ENCODE data around the gene AUTS2.

Gene AUTS2

DNA sequence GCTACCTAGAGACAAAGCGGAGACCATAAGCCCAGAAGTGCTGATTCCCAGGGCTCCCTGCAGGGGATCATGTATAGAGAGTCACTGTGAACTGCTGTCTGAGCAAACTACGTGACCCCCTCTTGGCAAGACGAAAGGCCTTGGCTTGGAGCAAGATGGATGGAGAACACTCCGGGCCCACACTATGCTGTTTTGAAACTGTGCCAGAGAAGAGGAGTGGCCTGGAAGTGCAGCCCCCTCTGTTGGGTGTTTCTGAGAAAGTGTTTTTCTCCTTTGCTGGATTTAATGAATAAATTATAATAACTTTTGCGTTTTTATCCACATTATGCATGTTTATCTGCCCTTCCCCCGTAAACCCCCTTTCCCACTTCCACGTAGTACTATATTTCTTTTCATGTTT, 894.4 kb downstream of the AUTS2 start:
- no peak for DNase-seq (ENCODE audit: low read depth in 2 of 2)

DNA sequence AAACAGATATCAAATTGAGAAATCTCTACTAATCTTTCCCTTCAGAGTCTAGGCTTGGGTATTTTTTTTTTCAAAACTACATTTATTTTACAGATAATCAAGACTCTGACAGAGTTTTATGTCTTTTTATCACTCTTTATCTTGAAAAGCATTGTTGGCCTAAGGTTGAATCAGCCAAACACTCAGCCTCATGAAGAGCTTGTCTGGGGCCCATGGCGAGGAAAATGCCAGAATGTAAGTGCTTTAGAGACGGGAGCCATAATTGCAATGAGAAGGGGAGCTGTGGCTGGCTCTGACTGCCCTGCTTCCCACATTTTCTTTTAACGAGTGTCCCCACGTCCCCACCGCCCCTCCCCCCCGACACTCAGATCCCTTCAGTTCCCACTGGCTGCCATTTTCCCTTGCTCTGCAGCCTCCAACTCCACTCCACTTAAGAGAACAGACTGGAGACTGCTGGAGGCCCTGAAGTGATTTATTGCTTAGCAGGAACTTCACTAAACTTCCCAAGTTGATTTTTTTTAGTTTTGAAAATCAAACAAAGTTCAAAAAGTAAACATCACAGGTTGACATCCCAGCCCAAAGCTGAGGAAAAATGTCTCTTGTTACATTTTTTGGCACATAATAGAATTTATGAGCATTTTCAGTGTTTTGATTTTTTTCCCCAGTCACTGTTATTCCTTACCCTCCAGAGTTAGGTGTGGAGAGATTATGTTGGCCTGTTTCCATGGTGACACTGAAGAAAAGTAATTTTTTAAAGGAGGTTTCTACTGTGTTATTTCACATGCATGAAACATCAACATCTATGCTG, 896.2 kb downstream of the AUTS2 start:
- no peak for DNase-seq (ENCODE audit: low read depth in 2 of 2)

GRCh38 chr7:70495033-70495376, 896.7 kb downstream of the AUTS2 start:
- DNase-seq (ENCODE audit: low read depth in 2 of 2): no peak

DNA sequence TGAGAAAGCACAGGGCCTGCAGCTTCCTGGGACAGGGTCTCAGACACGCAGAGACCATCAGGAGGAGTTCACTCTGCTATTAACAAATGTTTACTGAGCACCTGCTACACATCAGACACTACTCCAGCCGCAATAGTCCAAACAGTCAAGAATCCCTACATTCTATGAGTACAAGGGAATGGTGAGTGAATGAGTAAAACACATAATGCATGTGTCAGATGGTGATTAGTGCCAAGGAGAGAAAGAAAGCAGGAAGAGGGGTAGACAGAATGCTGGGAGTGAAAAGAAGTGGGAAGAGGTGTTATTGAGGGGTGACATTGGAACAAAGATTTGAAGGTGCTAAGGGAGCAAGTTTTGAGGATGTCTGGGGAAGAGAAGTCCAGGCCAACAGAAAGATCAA, 899.5 kb downstream of the AUTS2 start:
- DNase-seq (ENCODE audit: low read depth in 2 of 2): no peak

GRCh38 chr7:70498232-70498992, 900.1 kb downstream of the AUTS2 start:
- DNase-seq (ENCODE audit: low read depth in 2 of 2): no peak

DNA sequence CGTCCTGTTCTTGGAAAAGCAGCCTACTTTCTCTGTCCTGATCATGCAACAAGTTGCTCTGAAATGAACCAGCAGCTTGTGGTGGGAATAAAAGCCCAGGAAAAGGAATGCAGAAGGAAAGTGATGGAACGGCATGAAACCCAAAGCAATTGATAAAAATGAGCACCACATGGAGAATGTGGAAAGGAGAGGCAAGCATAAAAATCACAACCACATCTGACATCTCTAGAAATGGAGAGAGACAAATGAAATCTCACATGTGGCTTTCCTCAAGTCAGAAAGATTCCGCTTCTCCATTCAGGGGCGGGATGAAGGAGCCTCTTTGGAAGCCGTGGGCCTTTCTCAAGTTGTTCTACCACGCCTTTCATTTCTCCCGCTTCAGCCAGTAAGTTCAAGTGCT, 902.0 kb downstream of the AUTS2 start:
- no peak for DNase-seq (ENCODE audit: low read depth in 2 of 2)

GRCh38 chr7:70502117-70502863, 904.0 kb downstream of the AUTS2 start:
- DNase-seq (ENCODE audit: low read depth in 2 of 2): no peak

- DNase-seq (ENCODE audit: low read depth in 2 of 2): no peak
Measured at GRCh38 chr7:70504254-70504653, 906.0 kb downstream of the AUTS2 start.

DNA sequence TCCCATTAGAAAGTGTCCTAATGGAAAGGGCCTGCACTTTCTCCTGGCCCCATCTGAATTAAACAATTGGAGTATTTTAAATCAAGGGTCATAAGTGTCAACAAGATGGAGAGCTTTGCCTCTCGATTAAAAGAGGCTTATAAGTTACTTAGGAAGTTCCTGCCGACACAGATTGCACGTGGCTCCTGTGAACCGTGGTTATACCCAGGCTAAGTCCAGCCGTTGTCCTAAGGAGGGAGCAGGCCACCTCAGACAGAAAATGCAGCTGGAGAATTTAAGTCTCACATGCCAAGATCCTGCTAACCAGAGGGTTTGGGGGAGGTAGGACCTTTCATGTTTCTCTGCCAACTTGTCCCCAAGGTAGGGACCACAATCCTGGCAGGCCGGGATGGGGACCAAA, 907.2 kb downstream of the AUTS2 start:
- no peak for DNase-seq (ENCODE audit: low read depth in 2 of 2)

DNA sequence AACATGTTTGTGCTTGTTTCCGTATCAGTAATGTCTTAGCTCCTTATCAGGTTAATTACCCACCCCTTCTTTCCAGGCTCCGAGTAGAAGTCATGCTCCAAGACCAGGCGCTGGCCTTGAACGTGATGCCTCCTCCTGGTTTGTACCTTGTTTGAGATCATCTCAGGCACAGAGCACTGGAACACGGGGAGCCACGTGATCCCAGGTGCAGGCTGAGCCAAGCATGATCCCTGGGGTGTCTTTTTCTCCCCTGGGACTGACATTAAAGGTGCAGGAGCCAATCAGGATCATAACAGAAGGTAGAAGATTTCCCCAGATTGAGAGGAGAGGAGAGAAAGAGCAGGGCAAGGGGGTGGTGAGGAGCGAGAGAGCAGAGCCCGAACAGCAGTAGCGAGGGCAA, 907.6 kb downstream of the AUTS2 start:
- no peak for DNase-seq (ENCODE audit: low read depth in 2 of 2)

DNA sequence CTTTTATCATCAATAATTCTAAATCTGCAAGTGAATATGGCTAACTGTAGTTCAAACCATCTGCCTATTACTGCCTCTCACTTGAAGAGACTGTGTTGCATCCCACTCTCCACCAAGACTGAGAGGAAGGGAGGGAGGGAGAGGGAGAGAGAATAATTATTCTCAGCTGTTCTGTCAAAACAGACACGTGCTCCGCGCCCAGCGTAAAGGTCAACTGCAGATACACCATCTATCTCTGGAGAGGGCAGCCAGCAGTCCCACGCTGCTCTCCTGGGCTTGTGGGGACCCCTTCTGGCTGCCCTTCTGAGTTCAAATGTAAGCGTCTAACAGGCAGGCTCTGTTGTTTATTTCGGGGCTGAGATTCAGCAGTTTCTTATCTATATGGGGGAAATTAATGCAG, 908.2 kb downstream of the AUTS2 start:
- no peak for DNase-seq (ENCODE audit: low read depth in 2 of 2)

DNA sequence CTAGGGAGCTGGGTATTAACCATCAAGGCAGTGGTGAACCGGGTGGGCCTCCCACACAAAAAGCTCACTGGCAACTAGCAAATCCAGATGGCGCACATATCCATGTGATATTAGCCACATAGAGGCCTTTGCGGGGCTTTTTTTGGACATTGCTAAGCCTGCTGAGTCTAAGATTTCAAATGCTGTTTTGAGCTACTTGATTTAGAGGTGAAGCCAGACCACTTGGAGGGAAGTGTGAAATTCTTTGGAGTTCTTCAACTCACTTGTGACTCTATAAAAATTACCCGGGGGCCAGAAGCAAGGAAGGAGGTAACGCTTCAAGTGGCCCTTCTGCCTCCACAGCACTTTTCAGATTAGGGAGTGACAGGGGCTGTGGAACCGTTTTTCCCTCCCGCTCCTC, 913.9 kb downstream of the AUTS2 start:
- no peak for DNase-seq (ENCODE audit: low read depth in 2 of 2)

- no peak for DNase-seq (ENCODE audit: low read depth in 2 of 2)
Measured at GRCh38 chr7:70512761-70513160, 914.5 kb downstream of the AUTS2 start.

DNA sequence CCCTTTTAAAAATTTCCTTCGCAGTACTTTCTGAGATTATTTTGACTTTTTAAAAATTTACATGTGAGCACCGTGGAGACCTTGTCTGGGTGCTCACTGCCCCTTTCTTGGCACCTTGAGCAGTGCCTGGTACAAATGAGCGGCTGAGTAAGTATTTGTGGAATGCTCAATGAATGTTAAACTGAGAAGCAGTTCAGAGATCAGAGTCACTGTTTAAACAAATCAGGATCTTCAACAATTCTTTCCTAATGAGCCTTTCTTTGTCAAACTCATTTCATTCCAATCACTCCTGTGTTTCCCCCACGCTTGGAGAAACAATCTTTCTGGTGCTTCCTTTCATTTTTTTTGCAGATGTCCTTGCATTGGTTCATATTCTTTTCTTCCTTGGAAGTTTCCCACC, 922.3 kb downstream of the AUTS2 start:
- no peak for DNase-seq (ENCODE audit: low read depth in 2 of 2)

GRCh38 chr7:70523249-70523988, 925.1 kb downstream of the AUTS2 start:
- no peak for DNase-seq (ENCODE audit: low read depth in 2 of 2)

- DNase-seq (ENCODE audit: low read depth in 2 of 2): no peak
Measured at GRCh38 chr7:70523989-70524351, 925.7 kb downstream of the AUTS2 start.

DNA sequence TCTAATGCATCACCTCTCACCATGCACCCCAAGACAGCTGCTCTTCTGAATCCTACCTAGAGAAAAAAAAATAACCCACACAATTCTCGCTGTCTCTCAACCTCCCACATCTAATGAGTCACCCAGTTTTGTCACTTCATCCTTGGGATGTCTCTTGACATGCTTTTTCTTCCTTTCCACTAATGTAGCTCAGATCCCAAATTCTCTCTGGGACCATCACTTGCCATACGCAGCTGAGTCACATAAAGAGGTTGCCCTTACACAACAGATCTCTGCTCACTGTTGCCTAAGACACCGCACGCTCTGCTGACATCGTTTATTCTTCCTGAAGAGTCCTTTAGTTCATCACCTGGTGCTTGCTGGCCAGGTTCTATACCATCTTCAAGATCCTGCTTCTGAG, 927.7 kb downstream of the AUTS2 start:
- DNase-seq (ENCODE audit: low read depth in 2 of 2): no peak

DNA sequence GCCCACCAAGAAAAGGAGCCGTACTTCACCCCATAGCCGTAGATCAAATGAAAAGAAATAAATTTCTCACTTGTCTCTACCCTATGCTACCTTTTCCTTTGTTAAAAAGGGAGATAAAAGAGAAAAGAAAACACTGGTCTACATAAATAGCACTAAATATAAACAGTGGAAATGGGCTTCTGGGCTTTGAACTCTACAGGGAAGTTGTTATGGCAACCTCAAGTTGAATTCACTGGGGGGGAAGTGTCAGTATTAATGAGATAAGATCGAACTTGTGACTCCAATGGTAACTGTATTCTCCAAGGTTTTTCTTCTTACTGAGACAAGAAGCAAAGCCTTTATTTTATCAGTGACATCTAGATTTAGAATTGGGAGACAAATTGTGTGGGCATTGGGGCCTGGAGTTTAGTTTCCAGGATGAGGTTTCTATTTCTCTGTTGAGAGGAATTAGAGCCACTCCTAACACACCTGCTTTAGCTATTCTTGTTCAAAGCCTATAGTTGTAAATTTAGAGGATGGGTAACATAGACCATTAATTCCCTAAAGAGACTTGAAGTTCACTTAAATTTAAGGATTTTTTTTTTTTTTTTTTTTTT, 929.3 kb downstream of the AUTS2 start:
- DNase-seq (ENCODE audit: low read depth in 2 of 2): no peak

GRCh38 chr7:70529436-70529835, 931.2 kb downstream of the AUTS2 start:
- no peak for DNase-seq (ENCODE audit: low read depth in 2 of 2)

- no peak for DNase-seq (ENCODE audit: low read depth in 2 of 2)
Measured at GRCh38 chr7:70529914-70530585, 931.8 kb downstream of the AUTS2 start.

- DNase-seq (ENCODE audit: low read depth in 2 of 2): no peak
Measured at GRCh38 chr7:70533614-70534013, 935.3 kb downstream of the AUTS2 start.
